ENCODE measurements around the gene ZG16. TPM values are rescaled to one million over a fixed set of nuclear protein-coding genes. Genes with fewer than 3 reads are reported as not detected.
"Not testable (repeated sequence)": the region's sequence is repeated elsewhere in the genome, so short reads cannot be mapped to it uniquely, and the experiment has no call there.

Gene ZG16
- polyA plus RNA-seq, 10 donors = 0.07 TPM; not detected in 9

DNA sequence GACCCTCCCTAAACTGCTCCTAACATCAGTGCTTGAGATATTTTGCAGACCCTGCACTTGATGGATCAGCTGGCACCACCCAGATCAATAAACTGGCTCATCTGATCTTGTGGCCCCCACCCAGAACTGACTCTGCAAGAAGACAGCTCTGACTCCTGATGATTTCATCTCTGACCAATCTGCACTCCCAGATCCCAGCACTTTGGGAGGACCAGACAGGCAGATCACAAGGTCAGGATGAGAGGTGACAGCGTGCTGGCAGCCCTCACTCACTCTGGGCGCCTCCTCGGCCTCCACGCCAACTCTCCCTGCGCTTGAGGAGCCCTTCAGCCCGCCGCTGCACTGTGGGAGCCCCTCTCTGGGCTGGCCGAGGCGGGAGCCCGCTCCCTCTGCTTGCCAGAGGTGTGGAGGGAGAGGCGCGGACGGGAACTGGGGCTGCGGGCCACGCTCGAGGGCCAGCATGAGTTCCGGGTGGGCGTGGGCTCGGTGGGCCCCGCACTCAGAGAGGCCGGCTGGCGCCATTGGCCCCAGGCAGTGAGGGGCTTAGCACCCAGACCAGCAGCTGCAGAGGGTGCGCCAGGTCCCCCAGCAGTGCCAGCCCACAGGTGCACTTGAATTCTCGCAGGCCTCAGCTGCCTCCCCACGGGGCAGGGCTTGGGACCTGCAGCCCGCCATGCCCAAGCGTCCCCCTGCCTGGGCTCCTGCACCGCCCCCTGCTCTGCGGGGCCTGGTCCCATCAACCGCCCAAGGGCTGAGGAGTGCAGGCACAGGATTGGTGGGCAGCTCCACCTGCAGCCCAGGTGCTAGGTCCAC lies 29.9 kb upstream of the ZG16 start:
- DNase-seq = no peak

DNA sequence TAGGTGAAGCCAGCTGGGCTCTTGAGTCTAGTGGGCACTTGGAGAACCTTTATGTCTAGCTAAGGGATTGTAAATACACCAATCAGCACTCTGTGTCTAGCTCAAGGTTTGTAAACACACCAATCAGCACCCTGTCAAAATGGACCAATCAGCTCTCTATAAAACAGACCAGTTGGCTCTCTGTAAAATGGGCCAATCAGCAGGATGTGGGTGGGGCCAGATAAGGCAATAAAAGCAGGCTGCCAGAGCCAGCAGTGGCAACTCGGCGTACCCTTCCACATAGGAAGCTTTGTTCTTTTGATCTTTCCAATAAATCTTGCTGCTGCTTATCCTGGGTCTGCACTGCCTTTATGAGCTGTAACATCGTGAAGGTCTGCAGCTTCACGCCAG lies 29.3 kb upstream of the ZG16 start:
- not testable (repeated sequence) for DNase-seq

DNA sequence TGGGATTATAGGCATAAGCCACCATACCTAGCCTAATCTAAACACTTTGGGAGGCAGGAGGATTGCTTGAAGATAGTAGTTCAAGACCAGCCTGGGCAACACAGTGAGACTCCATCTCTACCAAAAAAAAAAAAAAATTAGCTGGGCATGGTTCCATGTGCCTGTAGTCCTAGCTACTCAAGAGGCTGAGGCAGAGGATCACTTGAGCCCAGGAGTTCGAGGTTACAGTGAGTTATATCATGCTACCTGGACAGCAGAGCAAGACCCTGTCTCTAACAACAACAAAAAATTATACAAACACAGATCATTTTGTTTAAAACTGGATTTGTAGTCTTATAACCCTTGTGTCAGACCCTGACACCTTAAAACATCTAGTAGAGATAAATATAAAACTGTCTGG lies 24.5 kb upstream of the ZG16 start:
- no peak for DNase-seq

DNA sequence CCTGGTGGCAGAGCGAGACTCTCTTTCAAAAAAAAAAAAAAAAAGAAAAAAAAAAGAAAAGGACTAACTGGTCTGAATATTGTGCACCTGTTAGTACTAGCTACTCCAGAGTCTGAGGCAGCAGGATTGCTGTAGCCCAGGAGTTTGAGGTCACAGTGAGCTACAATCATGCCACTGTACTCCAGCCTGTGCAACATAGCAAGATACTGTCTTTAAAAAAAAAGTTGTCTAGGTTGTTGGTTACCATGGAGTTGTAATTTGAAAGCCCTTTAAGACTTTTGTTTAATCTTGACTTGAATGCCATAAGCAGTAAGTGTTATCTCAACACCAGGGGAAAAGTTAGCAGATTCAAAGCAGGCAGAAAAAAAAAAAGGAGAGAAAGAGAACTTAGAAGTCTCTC lies 21.4 kb upstream of the ZG16 start:
- no peak for DNase-seq

DNA sequence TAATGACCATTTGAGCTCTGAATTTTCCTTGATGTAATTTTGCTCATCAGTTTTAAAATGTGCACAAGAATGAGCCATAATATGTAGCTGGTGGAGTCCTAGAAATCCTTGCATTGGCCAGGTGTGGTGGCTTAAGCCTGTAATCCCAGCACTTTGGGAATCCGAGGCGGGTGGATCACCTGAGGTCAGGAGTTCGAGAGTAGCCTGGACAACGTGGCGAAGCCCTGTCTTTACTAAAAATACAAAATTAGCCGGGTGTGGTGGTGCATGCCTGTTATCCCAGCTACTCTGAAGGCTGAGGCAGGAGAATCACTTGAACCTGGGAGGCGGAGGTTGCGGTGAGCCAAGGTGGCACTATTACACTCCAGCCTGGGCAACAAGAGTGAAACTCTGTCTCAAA lies 21.0 kb upstream of the ZG16 start:
- not testable (repeated sequence) for DNase-seq

DNA sequence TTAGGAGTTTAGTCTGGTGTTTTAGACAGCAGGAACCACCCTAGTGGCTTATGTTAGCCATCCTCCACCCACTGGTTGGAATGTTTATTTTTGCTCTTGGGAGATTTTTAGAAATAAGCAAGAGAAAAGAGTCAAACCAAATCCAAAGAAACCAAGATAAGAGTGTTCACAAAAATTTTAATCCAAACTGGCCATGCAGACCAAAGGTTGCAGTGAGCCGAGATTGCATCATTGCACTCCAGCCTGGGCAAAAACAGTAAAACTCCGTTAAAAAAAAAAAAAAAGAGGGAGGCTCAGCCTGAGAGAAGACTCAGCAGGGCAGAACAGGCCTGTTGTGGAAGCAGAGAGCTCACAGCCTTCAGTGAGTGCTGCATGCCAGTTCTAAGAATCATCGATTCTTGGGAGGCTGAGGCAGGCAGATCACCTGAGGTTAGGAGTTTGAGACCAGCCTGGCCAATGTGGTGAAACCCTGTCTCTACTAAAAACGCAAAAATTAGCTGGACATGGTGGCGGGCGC lies 20.0 kb upstream of the ZG16 start:
- no peak for DNase-seq

DNA sequence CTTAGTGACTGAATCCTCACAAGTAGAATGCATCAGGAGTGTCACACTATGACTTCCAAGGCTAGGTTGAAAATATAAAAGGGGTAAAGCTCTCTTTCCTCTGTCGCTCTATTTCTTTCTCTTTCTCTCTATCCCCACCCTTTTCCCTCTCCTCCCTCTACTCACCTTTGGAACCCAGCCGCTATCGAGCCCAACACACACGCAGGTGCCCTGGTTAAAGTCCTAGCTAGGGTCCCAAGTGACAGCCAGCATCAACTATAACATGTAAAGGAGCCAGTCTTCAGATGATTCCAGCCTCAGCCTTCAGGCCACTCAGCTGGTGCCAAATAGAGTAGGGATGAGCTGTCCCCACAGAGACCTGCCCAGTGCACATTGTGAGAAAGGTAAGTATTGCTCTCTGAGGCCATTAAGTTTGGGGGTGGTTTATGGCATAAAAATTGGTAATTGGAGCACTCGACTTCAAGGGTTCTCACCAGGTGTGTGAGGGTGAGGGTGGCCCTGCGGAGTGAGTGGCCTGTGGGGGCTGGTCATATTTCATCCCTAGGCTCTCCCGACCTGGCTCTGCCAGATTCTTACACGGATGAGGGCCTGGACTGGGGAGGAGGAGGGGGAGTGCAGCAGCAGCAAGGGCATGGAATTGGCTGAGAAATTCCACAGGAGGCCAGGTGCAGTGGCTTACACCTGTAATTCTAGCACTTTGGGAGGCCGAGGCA lies 17.3 kb upstream of the ZG16 start:
- no peak for DNase-seq

DNA sequence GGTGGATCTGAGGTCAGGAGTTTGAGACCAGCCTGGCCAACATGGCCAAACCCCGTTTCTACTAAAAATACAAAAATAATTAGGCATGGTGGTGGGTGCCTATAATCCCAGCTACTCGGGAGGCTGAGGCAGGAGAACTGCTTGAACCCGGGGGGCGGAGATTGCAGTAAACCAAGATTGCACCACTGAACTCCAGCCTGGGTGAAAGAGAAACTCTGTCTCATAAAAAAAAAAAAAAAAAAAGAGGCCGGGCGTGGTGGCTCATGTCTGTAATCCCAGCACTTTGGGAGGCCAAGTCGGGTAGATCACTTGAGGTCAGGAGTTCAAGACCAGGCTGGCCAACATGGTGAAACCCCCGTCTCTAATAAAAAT lies 16.8 kb upstream of the ZG16 start:
- DNase-seq = not testable (repeated sequence)

DNA sequence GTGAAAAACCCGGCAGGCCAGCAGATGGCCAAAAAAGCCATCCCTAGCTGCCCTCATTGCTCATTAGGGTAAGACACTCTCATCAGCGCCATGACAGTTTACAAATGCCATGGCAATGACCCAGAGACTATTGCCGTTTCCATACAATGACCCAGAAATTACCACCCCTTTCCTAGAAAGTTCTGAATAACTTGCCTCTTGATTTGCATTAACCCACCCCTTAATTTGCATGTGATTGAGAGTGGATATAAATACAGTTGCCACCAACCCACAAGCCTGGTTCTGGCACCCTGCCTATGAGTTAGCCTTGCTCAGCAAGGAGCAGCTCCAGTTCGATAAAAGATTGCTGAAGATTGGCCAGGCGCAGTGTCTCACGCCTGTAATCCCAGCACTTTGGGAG lies 16.2 kb upstream of the ZG16 start:
- DNase-seq = no peak

DNA sequence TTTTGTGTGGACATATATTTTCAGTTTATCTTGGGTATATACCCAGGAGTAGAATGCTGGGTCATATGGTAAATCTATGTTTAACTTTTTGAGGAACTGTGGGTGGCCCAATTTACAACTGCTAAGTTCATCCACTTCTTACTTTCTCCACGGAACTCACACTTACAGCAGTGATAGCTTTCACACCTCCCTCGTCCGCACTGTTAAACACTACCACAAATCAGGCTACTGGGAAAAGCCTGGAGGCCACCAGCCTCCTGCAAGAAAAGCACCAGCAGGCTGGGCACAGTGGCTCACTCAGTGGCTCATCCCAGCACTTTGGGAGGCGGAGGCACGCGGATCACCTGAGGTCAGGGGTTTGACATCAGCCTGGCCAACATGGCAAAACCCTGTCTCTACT lies 14.7 kb upstream of the ZG16 start:
- no peak for DNase-seq

DNA sequence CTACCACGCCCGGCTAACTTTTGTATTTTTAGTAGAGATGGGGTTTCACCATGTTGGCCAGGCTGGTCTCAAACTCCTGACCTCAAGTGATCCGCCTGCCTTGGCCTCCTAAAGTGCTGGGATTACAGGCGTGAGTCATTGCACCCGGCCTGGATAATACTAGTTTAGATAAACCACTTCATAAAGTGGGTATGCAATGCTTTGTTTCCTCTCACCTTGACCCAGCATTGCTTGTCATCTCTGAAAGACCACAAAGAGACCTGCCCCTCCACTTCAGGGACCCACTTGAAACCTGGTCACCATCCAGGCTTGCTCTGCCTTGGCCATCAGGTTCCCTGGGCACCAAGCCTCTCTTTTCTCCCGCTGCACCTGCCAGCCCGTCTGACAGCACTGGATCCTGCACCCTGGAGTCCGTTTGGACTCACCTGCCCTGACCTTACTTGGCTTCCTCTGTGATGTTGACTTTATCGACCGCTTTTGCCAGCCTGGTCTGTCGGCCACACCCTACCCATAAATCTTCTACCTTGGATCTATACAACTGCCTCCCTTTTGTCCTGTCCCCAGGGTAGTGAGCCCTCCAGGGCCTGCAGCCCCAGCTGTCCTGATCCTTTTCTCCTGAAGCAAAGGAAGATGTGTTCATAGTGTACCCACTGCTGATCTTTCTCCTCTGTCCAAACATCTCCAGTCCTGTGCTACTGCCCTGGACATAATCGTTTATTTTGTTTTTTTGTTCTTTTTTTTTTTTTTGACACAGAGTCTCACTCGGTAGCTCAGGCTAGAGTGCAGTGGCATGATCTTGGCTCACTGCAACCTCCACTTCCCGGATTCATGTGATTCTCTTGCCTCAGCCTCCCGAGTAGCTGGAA lies 12.7 kb upstream of the ZG16 start:
- DNase-seq = no peak

DNA sequence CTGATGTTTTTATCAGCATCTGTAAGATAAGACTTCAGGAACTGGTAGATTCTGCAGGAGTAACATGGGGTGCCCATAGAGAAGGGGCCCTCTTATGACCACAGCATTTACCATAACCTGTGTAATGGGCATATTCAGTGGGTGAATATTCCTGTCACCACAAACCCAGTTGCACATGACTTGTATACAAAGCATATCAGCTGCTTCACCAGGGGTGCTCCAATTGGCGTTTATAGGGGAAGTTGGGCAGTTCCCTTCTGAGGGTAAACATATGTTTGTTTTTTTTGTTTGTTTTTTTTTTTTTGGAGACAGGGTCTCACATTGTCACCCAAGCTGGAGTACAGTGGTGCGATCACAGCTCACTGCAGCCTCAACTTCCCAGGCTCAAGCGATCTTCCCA lies 11.5 kb upstream of the ZG16 start:
- DNase-seq = no peak

DNA sequence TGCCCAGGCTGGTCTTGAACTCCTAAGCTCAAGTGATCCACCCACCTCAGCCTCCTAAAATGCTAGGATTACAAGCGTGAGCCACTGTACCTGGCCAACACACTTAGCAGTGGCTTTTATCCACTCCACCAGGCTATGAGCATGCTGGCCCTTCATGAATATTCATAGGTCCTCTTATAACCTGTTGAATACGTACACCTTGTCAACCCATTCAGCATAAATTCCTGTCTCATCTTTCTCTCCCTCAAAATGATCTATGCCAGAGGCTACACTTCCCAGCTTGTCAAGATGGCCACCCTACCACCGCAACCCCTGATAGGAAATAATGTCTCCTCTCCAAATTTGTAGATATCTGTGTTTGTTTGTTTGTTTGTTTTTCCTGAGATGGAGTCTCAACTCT lies 11.0 kb upstream of the ZG16 start:
- DNase-seq = no peak

DNA sequence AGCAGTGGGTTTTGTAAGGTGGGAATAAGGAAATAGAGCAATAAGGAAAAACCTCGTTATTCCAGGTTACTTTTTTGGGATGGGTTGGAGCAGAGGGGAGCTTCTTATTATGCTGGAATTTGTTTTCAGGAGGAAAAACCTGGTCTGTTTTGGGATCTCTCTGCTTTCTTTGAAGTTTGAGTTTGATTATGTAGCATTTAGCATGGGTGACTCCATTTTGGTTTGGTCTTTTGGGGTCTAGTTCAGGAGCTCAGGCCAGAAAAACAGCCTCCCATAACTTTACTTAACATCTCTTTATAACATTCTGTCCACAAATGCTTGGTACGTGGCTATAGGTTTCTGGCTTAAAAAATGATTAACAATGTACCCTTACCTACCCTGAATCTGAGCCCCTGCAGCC lies 8.5 kb upstream of the ZG16 start:
- no peak for DNase-seq

DNA sequence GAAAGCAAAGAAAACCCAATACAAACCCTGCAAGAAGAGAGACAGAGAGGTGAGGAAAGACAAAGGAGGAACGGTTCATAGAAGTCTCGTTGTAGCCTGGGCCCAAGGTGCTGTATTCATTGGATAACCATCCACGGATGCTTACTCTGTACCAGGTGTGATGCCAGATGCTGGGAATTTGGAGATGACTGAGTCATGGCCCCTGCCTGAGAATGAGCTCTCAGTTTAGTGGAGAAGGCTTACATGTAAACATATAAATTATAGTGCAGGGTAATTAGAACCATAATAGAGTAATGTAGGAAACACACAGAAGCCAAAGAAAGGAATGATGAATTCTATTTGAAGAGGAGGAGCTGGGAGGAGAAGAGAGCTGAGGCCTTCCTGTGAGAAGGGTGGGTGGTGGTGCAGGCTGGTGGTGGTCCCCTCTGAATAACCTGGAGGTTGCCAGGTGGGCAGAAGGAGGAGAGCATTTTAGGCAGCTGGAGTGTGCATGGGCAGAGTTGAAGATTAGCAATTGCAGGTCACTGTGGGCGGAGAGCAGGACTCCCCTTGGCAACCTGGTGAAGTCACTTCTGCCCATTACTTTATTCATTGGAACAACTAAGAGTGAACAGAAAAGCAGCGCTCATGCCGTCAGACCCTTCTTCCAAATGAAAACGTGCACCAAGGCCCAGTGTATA lies 7.7 kb upstream of the ZG16 start:
- DNase-seq = no peak

DNA sequence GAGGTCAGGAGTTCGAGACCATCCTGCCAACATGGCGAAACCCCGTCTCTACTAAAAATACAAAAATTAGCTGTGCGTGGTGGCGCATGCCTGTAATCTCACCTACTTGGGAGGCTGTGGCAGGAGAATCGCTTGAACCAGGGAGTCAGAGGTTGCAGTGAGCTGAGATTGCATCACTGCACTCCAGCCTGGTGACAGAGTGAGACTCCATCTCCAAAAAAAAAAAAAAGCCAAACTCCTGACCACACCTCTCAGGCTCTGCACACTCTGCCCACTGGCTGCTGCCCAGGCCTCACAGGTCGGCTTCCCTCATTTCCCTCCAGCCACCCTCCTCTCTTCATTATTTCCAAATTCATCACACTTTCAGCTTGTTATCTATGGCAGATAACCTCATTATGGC lies 5.7 kb upstream of the ZG16 start:
- DNase-seq = not testable (repeated sequence)

DNA sequence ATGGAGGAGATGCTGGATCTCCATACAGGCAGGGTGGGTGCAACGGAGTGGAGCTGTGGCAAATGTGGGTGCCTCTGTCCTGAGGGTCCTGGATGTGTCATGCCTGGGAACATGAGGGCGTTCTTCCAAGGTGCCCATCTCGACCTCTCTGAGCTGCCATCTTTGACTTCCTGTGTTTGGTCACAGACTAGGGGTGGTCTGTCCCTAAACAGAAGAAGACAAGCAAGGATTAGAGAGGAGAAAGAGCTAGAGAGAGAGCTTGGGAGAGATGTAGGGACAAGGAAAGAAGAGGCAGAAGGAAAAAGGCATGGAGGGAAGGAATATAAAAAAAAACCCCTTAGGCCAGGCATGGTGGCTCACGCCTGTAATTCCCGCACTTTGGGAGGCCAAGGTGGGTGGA lies 3.3 kb upstream of the ZG16 start:
- no peak for DNase-seq

DNA sequence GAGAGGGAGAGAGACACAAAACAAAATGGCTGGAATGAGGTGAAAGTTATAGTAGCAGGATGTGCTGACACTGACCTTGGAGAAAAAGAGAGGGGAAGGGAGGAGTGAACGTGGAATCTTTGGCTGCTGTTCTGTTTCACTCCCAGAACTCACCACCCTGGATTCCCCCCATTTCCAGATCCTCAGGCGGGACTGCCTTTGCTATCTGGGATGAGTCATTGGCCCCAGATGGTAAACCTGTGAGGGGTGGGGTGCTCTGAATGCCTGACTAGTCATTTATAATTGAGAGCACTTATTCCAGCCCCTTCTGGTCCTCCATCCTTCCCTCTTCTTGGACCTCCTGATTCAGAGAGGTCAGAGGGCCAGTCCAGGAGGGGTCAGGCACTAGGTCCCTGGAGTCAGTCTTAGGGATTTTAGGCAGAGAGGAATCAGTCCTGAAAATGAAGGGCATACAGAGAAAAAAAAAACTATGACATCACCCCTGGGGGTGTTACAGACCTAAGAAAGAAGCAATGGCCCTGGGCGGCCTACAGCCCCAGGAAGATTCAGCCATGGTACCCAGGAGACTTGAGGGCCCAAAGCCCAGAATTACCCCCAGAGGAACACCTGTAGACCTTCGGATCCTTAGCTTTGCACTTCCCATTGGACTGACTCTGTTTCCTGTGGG lies 2.2 kb upstream of the ZG16 start:
- DNase-seq = no peak

DNA sequence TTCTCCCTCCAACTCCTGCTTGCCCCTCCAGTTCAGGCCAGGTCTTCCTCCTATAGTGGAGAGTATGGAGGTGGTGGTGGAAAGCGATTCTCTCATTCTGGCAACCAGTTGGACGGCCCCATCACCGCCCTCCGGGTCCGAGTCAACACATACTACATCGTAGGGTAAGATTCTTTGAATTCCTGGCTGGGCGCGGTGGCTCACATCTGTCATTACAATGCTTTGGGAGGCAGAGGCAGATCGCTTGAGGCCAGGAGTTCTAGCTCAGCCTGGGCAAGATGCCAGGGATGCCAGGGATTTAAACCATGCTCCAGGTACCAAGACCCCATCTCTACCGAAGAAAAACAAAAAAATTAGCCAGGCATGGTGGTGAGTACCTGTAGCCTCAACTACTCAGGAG lies 1.4 kb downstream of the ZG16 start:
- no peak for DNase-seq

DNA sequence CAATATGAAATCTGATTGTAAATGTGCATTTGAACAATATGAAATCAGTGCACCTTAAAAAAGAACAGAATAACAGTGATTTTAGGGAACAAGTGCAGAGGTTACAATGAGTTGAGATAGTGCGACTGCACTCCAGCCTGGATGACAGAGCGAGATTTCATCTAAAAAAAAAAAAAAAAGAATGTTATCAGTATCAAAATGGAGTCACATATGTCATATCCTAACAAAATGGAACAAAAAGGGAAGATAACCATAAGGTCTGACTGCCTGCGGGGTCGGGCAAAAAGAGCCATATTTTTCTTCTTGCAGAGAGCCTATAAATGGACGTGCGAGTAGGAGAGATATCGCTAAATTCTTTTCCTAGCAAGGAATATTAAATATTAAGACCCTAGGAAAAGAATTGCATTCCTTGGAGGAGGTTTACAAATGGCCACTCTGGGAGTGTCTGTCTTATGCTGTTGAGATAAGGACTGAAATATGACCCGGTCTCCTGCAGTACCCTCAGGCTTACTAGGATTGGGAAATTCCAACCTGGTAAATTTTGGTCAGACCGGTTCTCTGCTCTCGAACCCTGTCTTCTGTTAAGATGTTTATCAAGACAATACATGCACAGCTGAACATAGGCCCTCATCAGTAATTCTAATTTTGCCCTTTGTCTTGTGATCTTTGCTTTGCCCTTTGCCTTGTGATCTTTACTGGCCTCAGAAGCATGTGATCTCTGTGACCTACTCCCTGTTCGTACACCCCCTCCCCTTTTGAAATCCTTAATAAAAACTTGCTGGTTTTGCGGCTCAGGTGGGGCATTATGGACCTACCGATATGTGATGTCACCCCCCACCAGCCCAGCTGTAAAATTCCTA lies 5.3 kb downstream of the ZG16 start:
- DNase-seq = not testable (repeated sequence)
